Measurements from ENCODE around the gene UNC80. TPM values are rescaled to one million over a fixed set of nuclear protein-coding genes. Genes with fewer than 3 reads are reported as not detected.

UNC80 gene
- 0.32 and 0.49 TPM in 2 replicates for total RNA-seq (2014; rRNA removed; shearing (Covaris generic))

GRCh38 chr2:209771474-209772289 is at the start of gene UNC80:
Gene UNC80, plus strand, starts transcription at chr2:209771832. Its CDS starts 241 bp downstream, at chr2:209772073.

GRCh38 chr2:210002158-210003157 is 230.8 kb downstream of the UNC80 start, which contains the start of gene RPE:
Gene RPE, plus strand, starts transcription at chr2:210002638. Its CDS starts 24 bp downstream, at chr2:210002662.

Small RNA genes lying within 50 kb of the gene (small RNA-seq; reads per million reads assigned to genes)
- not detected for gene RNA5SP118

Other genes with a start within 250 kb of the UNC80 start
- 37.8 and 39.9 TPM in 2 replicates for gene RPE, start 230.8 kb downstream of the UNC80 start, total RNA-seq (2014; rRNA removed; shearing (Covaris generic))